ENCODE measurements around the gene TBX21. TPM values are rescaled to one million over a fixed set of nuclear protein-coding genes. Genes with fewer than 3 reads are reported as not detected.

TBX21 gene
- total and polyA plus RNA-seq, 4 donors, result 0.53 to 2.0 (median 0.80) TPM

GRCh38 chr17:47705536-47706530 lies 27.2 kb upstream of the TBX21 start:
- H3K4me3 ChIP-seq, result no peak overlapping the region
- no peaks in the 10 kb centered on the region for H3K9me3 ChIP-seq (ENCODE audit: control insufficient read depth in 4 of 4, insufficient read depth in 3 of 4, low read length in 3 of 4)
- no peak overlapping the region for H3K27ac ChIP-seq (ENCODE audit: low read depth in 1 of 2, low read length in 1 of 2)
- H3K9ac ChIP-seq (ENCODE audit: insufficient read depth in 1 of 2, low read length in 2 of 2), result no peak overlapping the region
- WGBS, 2 donors, result 62 to 65% methylated on average over 12 of the region's 12 CpGs
- H3K27me3 ChIP-seq (ENCODE audit: control insufficient read depth in 3 of 3, insufficient read depth in 3 of 3, low read length in 2 of 3), result no peaks in the 10 kb centered on the region
- H3K4me1 ChIP-seq (ENCODE audit: control insufficient read depth in 5 of 5, insufficient read depth in 5 of 5, low read length in 5 of 5), result peaks cover 0 to 10% (median 5%) of the 10 kb centered on the region in 5 donors
- DNase-seq (no peak), ATAC-seq (ENCODE audit: insufficient read depth, low FRiP score) (no peak)
- TF ChIP-seq CTCF (IDR thresholded peaks at IDR 0.05; ENCODE audit: control extremely low read depth, extremely low read depth), result no peak
- peaks cover 0 to 26% (median 17%) of the 10 kb centered on the region in 4 donors for H3K36me3 ChIP-seq (ENCODE audit: control insufficient read depth in 4 of 4, insufficient read depth in 4 of 4, low read length in 4 of 4)

- ATAC-seq (ENCODE audit: insufficient read depth, low FRiP score) (no peak), DNase-seq (peak in 2 of 3 donors; percentile 48 to 56)
- no peaks in the 10 kb centered on the region for H3K9me3 ChIP-seq (ENCODE audit: control insufficient read depth in 4 of 4, insufficient read depth in 3 of 4, low read length in 3 of 4)
- H3K27ac ChIP-seq (ENCODE audit: low read depth in 1 of 2, low read length in 1 of 2), result no peak overlapping the region
- H3K27me3 ChIP-seq (ENCODE audit: control insufficient read depth in 3 of 3, insufficient read depth in 3 of 3, low read length in 2 of 3), result no peaks in the 10 kb centered on the region
- H3K4me3 ChIP-seq, result no peak overlapping the region
- 75 to 76% methylated on average over 4 of the region's 4 CpGs for WGBS, 2 donors
- H3K4me1 ChIP-seq (ENCODE audit: control insufficient read depth in 5 of 5, insufficient read depth in 5 of 5, low read length in 5 of 5), result peaks cover 0 to 10% (median 5%) of the 10 kb centered on the region in 5 donors
- H3K9ac ChIP-seq (ENCODE audit: insufficient read depth in 1 of 2, low read length in 2 of 2), result no peak overlapping the region
- TF ChIP-seq CTCF (IDR thresholded peaks at IDR 0.05; ENCODE audit: control extremely low read depth, extremely low read depth), result no peak
- peaks cover 0 to 23% (median 14%) of the 10 kb centered on the region in 4 donors for H3K36me3 ChIP-seq (ENCODE audit: control insufficient read depth in 4 of 4, insufficient read depth in 4 of 4, low read length in 4 of 4)
Observed at GRCh38 chr17:47707056-47707804, 25.8 kb upstream of the TBX21 start.

- no peak for ATAC-seq (ENCODE audit: insufficient read depth, low FRiP score)
- DNase-seq, result no peak
Observed at GRCh38 chr17:47707884-47708283, 25.2 kb upstream of the TBX21 start.

More at GRCh38 chr17:47707884-47708283, 25.2 kb upstream of the TBX21 start:
- Histone ChIP-seq H3K4me3 (no peak overlapping the region), H3K9ac (ENCODE audit: insufficient read depth in 1 of 2, low read length in 2 of 2) (no peak overlapping the region), H3K9me3 (ENCODE audit: control insufficient read depth in 4 of 4, insufficient read depth in 3 of 4, low read length in 3 of 4) (no peaks in the 10 kb centered on the region), H3K27me3 (ENCODE audit: control insufficient read depth in 3 of 3, insufficient read depth in 3 of 3, low read length in 2 of 3) (no peaks in the 10 kb centered on the region), H3K36me3 (ENCODE audit: control insufficient read depth in 4 of 4, insufficient read depth in 4 of 4, low read length in 4 of 4) (peaks cover 0 to 21% (median 14%) of the 10 kb centered on the region in 4 donors), H3K27ac (ENCODE audit: low read depth in 1 of 2, low read length in 1 of 2) (no peak overlapping the region), H3K4me1 (ENCODE audit: control insufficient read depth in 5 of 5, insufficient read depth in 5 of 5, low read length in 5 of 5) (peaks cover 0 to 10% (median 5%) of the 10 kb centered on the region in 5 donors)
- 90 to 94% methylated on average over 3 of the region's 3 CpGs for WGBS, 2 donors
- TF ChIP-seq CTCF (IDR thresholded peaks at IDR 0.05; ENCODE audit: control extremely low read depth, extremely low read depth), result no peak
